KMS-11 (cell line): ENCODE measurements around the gene HOATZ.

ENCODE experiments used
- H2AFZ ChIP-seq: fragments of 200-600 bp; sonication (generic); 2 replicates; pipeline ENCODE4 v1.6.1; 2016; ENCODE audit warnings: antibody characterized with exemption, mixed run types, low read depth
- H3K27ac ChIP-seq: fragments of 200-600 bp; sonication (generic); 2 replicates; pipeline ENCODE4 v1.6.1; 2016; ENCODE audit warnings: mild to moderate bottlenecking, mixed run types
- H3K27me3 ChIP-seq: fragments of 200-600 bp; sonication (generic); 2 replicates; pipeline ENCODE4 v1.6.1; 2017; ENCODE audit warnings: mild to moderate bottlenecking, low read depth, mixed run types, moderate library complexity; ENCODE audit not compliant: insufficient read depth
- H3K36me3 ChIP-seq: fragments of 200-600 bp; sonication (generic); 2 replicates; pipeline ENCODE4 v1.6.1; 2017; ENCODE audit warnings: mild to moderate bottlenecking, mixed run types; ENCODE audit not compliant: insufficient read depth
- H3K4me1 ChIP-seq: fragments of 200-600 bp; sonication (generic); 2 replicates; pipeline ENCODE4 v1.6.1; 2016; ENCODE audit warnings: mild to moderate bottlenecking, low read depth, mixed run types; ENCODE audit not compliant: poor library complexity, severe bottlenecking
- H3K4me2 ChIP-seq: fragments of 200-600 bp; sonication (generic); 2 replicates; pipeline ENCODE4 v1.7.0; 2016; ENCODE audit warnings: mild to moderate bottlenecking, mixed run types
- H3K4me3 ChIP-seq: fragments of 200-600 bp; sonication (generic); IDR thresholded peaks from 2 replicates; pipeline ENCODE4 v1.6.1; 2017; ENCODE audit warnings: low read depth, low read length, mixed read lengths; ENCODE audit not compliant: insufficient read depth
- H3K79me2 ChIP-seq: fragments of 200-600 bp; sonication (generic); 2 replicates; pipeline ENCODE4 v1.6.1; 2016; ENCODE audit warnings: low read depth, mixed run types; ENCODE audit not compliant: insufficient read depth
- H3K9ac ChIP-seq: fragments of 200-600 bp; sonication (generic); 2 replicates; pipeline ENCODE4 v1.6.1; 2016; ENCODE audit warnings: mild to moderate bottlenecking, mixed run types
- H4K20me1 ChIP-seq: fragments of 200-600 bp; sonication (generic); 2 replicates; pipeline ENCODE4 v1.6.1; 2016; ENCODE audit warnings: mild to moderate bottlenecking, mixed run types; ENCODE audit not compliant: insufficient read depth
- CTCF ChIP-seq: fragments of 200-600 bp; sonication (generic); conservative IDR thresholded peaks from 2 replicates; pipeline ENCODE4 v1.6.1; 2017; ENCODE audit warnings: low read depth, mild to moderate bottlenecking, antibody characterized with exemption, low read length, moderate library complexity, mixed read lengths

The HOATZ gene

GRCh38 chr11:111512296-111513239 lies 2.0 kb upstream of the HOATZ start, which contains the start of gene BTG4:
BTG4 (minus strand) TSS chr11:111512386; CDS start chr11:111498776, 13,610 bp downstream.
- Histone ChIP-seq H4K20me1 (no peaks in the 10 kb centered on the region), H3K79me2 (no peaks in the 10 kb centered on the region), H3K4me3 (no peak within 1 kb of the TSS), H2AFZ (peak within 1 kb of the TSS; percentile 22; the same call in 1 of the 2 replicates), H3K27ac (no peak within 1 kb of the TSS), H3K36me3 (no peaks in the 10 kb centered on the region), H3K4me1 (no peaks in the 10 kb centered on the region), H3K27me3 (no peaks in the 10 kb centered on the region), H3K4me2 (peak within 1 kb of the TSS; percentile 21; the same call in 1 of the 2 replicates), H3K9ac (peak within 1 kb of the TSS; percentile 51; the same call in 1 of the 2 replicates)
- no peak for TF ChIP-seq CTCF

- no peak overlapping the region for H3K4me3 ChIP-seq
- peak overlapping the region; percentile 51; the same call in 1 of the 2 replicates for H3K9ac ChIP-seq
- H3K27me3 ChIP-seq = no peaks in the 10 kb centered on the region
- no peak for TF ChIP-seq CTCF
- no peaks in the 10 kb centered on the region for H3K79me2 ChIP-seq
- H3K4me2 ChIP-seq = peak overlapping the region; percentile 21; the same call in 1 of the 2 replicates
- no peaks in the 10 kb centered on the region for H3K36me3 ChIP-seq
- no peak overlapping the region for H3K27ac ChIP-seq
- no peaks in the 10 kb centered on the region for H4K20me1 ChIP-seq
- peak overlapping the region; percentile 22; the same call in 1 of the 2 replicates for H2AFZ ChIP-seq
- H3K4me1 ChIP-seq = no peaks in the 10 kb centered on the region
These were observed 1.4 kb upstream of the HOATZ start for GRCh38 chr11:111513240-111513605.

GRCh38 chr11:111515591-111515990 lies 1.0 kb downstream of the HOATZ start:
- no peak overlapping the region for H3K4me3 ChIP-seq
- H3K36me3 ChIP-seq = no peaks in the 10 kb centered on the region
- no peaks in the 10 kb centered on the region for H3K27me3 ChIP-seq
- no peak overlapping the region for H3K4me2 ChIP-seq
- no peaks in the 10 kb centered on the region for H3K4me1 ChIP-seq
- H3K79me2 ChIP-seq = no peaks in the 10 kb centered on the region
- TF ChIP-seq CTCF = no peak
- H4K20me1 ChIP-seq = no peaks in the 10 kb centered on the region
- no peak overlapping the region for H3K9ac ChIP-seq
- H2AFZ ChIP-seq = no peak overlapping the region
- no peak overlapping the region for H3K27ac ChIP-seq

GRCh38 chr11:111518668-111519067 lies 4.1 kb downstream of the HOATZ start:
- H3K4me3 ChIP-seq = no peak overlapping the region
- no peak overlapping the region for H3K4me2 ChIP-seq
- H3K79me2 ChIP-seq = no peaks in the 10 kb centered on the region
- no peak for TF ChIP-seq CTCF
- no peaks in the 10 kb centered on the region for H3K27me3 ChIP-seq
- H3K9ac ChIP-seq = no peak overlapping the region
- no peaks in the 10 kb centered on the region for H3K4me1 ChIP-seq
- H2AFZ ChIP-seq = no peak overlapping the region
- no peaks in the 10 kb centered on the region for H4K20me1 ChIP-seq
- no peaks in the 10 kb centered on the region for H3K36me3 ChIP-seq
- H3K27ac ChIP-seq = no peak overlapping the region
